ENCODE data around the gene KRTAP4-3. TPM values are rescaled to one million over a fixed set of nuclear protein-coding genes. Genes with fewer than 3 reads are reported as not detected.

Gene KRTAP4-3
- total RNA-seq, 1 experiment from 2014 or later, result not detected

DNA sequence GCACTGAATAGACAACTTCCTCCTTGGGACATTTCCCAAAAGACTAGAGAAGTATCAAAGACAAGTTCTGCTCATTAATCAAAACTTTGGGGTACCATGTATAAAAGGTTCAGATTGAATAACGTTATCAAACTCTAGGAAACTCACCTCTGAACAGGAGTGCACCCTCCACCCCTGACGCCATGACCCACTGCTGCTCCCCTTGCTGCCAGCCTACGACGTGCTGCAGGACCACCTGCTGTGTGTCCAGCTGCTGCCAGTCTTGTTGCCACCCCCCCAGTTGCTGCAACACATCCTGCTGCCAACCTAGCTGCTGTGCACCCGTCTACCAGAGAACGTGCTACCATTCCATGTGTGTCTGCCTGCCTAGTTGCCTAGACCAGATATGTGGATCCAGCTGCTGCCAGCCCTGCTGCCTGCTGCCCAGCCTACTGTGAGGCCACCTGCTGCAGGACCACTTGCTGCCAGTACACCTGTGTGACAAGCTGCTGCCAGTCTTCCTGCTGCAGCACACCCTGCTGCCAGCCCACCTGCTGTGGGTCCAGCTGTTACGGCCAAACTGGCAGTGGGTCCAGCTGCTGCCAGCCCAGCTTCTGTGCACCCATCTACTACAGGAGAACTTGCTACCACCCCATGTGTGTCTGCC is 44.6 kb upstream of the KRTAP4-3 start:
- Histone ChIP-seq H3K4me2 (ENCODE audit: insufficient read depth, insufficient read length, low read length) (no peak overlapping the region), H3K18ac (ENCODE audit: insufficient read length, low read depth, low read length) (no peak overlapping the region), H3K56ac (ENCODE audit: insufficient read length, low read depth, low read length) (no peak overlapping the region), H4K20me1 (ENCODE audit: control insufficient read depth, insufficient read depth, insufficient read length) (no peaks in the 10 kb centered on the region), H4K8ac (replicated peaks; ENCODE audit: insufficient read length, low read depth, low read length) (no peak overlapping the region), H4K91ac (ENCODE audit: insufficient read length, low read depth, low read length) (no peak overlapping the region), H3K9me3 (ENCODE audit: control insufficient read depth, low read depth, low read length) (no peaks in the 10 kb centered on the region), H3K23me2 (ENCODE audit: insufficient read length, low read depth, low read length, poor library complexity, severe bottlenecking) (no peaks in the 10 kb centered on the region), H3K79me2 (ENCODE audit: insufficient read depth, low read length) (no peaks in the 10 kb centered on the region), H3K14ac (ENCODE audit: insufficient read depth, low read length) (no peak overlapping the region), H2BK15ac (ENCODE audit: low read depth, low read length) (no peak overlapping the region), H2AFZ (ENCODE audit: low read length) (no peak overlapping the region), H3K27me3 (ENCODE audit: insufficient read depth, low read length) (no peaks in the 10 kb centered on the region), H3K4ac (ENCODE audit: low read depth, low read length) (no peak overlapping the region), H3K23ac (ENCODE audit: insufficient read length, low read depth, low read length) (no peak overlapping the region), H2BK120ac (ENCODE audit: low read depth, low read length, poor library complexity, severe bottlenecking) (no peak overlapping the region), H3K9ac (ENCODE audit: extremely low read depth, insufficient read length, low read length) (no peak overlapping the region), H3K79me1 (ENCODE audit: insufficient read depth, low read depth, low read length, poor library complexity, severe bottlenecking) (no peaks in the 10 kb centered on the region), H3T11ph (ENCODE audit: low read length) (no peak overlapping the region), H2BK5ac (ENCODE audit: insufficient read length, low read length) (no peak overlapping the region), H4K5ac (ENCODE audit: insufficient read length, low read depth, low read length) (no peak overlapping the region), H2BK20ac (ENCODE audit: low read depth, low read length, poor library complexity, severe bottlenecking) (no peak overlapping the region), H2AK5ac (ENCODE audit: insufficient read length, low read length) (no peak overlapping the region), H2BK12ac (ENCODE audit: insufficient read length, low read depth, low read length) (no peak overlapping the region), H3K4me1 (ENCODE audit: insufficient read depth, low read length) (no peaks in the 10 kb centered on the region), H3K27ac (ENCODE audit: insufficient read length, low read depth, low read length) (no peak overlapping the region)
- no peak for DNase-seq
- Mint-ChIP-seq H3K9me3 (peaks cover 7% of the 10 kb centered on the region in 2 experiments), H3K36me3 (ENCODE audit: insufficient read depth in 1 of 3, low read depth in 3 of 3) (peaks cover 0 to 7% (median 0%) of the 10 kb centered on the region in 3 experiments; a peak in 4 of 7 replicates), H3K4me3 (no peak overlapping the region; a peak in 1 of 5 replicates), H3K27ac (no peak overlapping the region; a peak in 1 of 7 replicates), H3K27me3 (ENCODE audit: low read depth) (peaks cover 2% of the 10 kb centered on the region; the same call in 1 of the 2 replicates), H3K4me1 (peaks cover 0 to 2% of the 10 kb centered on the region in 2 experiments; a peak in 1 of 4 replicates)
- no CpG with 5 or more reads among the region's 7 CpGs for WGBS (ENCODE audit: extremely low coverage, insufficient read length, low lambda C conversion rate)
- no peak for TF ChIP-seq CTCF (conservative IDR thresholded peaks at IDR 0.05)
